ENCODE results near the gene GHITM.

DNA sequence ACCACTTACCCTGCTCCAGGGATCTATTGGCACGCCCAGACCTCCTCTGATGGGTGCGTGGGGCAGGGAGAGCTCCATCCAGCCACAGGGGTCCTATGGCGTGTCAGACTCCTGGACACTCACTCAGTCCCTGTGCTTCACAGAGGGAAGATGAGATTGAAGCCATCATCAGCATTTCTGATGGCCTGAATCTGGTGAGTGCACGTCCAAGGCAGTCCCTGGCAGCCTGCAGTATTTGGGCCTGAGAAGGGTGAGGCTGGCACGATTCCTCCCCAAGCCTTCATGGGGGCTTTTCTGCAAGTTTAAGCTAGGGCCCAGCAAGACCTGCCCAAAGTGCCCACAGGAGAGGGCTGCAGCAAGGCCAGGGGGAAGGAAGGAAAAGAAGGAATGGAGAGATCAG lies 58.3 kb downstream of the GHITM start:
- TF ChIP-seq, protein P1, sequence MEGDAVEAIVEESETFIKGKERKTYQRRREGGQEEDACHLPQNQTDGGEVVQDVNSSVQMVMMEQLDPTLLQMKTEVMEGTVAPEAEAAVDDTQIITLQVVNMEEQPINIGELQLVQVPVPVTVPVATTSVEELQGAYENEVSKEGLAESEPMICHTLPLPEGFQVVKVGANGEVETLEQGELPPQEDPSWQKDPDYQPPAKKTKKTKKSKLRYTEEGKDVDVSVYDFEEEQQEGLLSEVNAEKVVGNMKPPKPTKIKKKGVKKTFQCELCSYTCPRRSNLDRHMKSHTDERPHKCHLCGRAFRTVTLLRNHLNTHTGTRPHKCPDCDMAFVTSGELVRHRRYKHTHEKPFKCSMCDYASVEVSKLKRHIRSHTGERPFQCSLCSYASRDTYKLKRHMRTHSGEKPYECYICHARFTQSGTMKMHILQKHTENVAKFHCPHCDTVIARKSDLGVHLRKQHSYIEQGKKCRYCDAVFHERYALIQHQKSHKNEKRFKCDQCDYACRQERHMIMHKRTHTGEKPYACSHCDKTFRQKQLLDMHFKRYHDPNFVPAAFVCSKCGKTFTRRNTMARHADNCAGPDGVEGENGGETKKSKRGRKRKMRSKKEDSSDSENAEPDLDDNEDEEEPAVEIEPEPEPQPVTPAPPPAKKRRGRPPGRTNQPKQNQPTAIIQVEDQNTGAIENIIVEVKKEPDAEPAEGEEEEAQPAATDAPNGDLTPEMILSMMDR (conservative IDR thresholded peaks at IDR 0.05; ENCODE audit: low read depth, low read length) = no peak
- TF ChIP-seq EZH2 (IDR thresholded peaks at IDR 0.05; ENCODE audit: borderline replicate concordance, low read depth, low read length, poor library complexity, severe bottlenecking) = no peak
